Astrocyte of the spinal cord (primary cell): ENCODE results near the gene YLPM1.

Experiments used
- DNase-seq: peaks from one replicate; pipeline ENCODE4 v3.0.0; 2011; ENCODE audit warnings: low read depth, low spot score
- H3K4me3 ChIP-seq: 2 replicates; pipeline ENCODE4 v1.5.1; 2011; ENCODE audit warnings: low read depth, mild to moderate bottlenecking, low read length, moderate library complexity
- in situ Hi-C: cut with HindIII; loops from 2 replicates; pipeline ENCODE4 v1.10.0; 2017; ENCODE audit warnings: low sequenced_read_pairs
- TF ChIP-seq, protein P1 (sequence below): IDR thresholded peaks from 2 replicates; pipeline ENCODE4 v1.5.1; 2012; ENCODE audit warnings: low read depth, mild to moderate bottlenecking, low read length, inconsistent platforms

YLPM1 gene

DNA sequence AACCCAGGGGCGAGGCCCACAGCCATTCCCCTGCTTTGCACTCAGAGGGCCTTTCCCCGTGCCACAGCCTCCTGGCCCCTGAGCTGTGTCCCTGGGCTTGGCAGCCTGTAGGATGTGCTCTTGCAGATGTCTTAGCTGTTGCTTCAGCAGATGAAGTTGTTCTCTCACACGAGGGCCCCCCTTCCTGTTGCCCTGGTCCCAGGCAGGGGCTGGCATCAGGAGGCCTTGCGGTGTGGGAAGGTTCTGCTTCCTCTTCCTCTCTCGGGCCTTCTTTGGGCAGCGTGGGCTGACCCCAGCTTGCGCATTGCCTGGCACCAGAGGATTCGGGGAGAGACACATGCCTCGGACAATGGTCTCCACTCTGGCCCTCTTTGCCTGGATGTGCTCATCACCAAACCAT is 100.2 kb downstream of the YLPM1 start:
- DNase-seq, result no peak
- TF ChIP-seq, protein P1, sequence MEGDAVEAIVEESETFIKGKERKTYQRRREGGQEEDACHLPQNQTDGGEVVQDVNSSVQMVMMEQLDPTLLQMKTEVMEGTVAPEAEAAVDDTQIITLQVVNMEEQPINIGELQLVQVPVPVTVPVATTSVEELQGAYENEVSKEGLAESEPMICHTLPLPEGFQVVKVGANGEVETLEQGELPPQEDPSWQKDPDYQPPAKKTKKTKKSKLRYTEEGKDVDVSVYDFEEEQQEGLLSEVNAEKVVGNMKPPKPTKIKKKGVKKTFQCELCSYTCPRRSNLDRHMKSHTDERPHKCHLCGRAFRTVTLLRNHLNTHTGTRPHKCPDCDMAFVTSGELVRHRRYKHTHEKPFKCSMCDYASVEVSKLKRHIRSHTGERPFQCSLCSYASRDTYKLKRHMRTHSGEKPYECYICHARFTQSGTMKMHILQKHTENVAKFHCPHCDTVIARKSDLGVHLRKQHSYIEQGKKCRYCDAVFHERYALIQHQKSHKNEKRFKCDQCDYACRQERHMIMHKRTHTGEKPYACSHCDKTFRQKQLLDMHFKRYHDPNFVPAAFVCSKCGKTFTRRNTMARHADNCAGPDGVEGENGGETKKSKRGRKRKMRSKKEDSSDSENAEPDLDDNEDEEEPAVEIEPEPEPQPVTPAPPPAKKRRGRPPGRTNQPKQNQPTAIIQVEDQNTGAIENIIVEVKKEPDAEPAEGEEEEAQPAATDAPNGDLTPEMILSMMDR, result no peak
- in situ Hi-C loops, result no loop called here
- H3K4me3 ChIP-seq, result no peak overlapping the region

DNA sequence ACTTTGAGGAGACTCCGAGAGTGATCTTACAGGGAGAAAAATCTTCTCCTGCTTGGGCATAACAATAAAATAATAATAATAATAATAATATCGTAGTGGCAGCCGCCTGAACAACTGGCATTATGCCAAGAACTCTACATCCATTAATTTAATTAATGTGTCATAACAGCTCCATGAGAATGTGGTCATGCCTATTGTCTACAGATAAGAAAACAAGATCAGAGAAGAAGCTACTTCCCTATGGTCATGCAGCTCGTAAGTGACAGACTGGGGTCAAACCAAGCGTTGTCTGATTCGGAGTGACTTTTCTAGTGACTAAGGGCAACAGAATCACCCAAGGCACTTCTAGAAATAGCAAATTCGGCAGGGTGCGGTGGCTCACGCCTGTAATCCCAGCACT is 101.1 kb downstream of the YLPM1 start:
- no peak overlapping the region for H3K4me3 ChIP-seq
- in situ Hi-C loops, result no loop called here
- DNase-seq, result no peak
- TF ChIP-seq, protein P1, result no peak

DNA sequence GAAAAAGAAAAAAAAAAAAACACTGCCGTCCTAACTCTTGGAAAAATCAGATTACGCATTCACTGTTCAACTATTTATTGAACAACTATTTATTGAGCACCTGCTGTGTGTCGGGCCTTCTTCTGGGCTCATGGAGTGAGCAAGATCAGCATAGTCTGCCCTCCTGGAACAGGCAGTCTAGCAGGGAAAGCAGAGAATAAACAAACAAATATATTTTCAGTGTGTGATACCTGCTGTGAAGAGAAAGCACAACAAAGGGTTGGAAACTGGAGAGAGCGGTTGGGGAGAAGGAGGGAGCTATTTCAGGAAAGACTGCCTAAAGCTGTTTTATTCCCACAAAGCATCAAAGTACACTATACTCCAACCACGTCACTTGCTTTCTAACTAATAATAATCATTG is 102.0 kb downstream of the YLPM1 start:
- in situ Hi-C loops, result no loop called here
- TF ChIP-seq, protein P1, result no peak
- H3K4me3 ChIP-seq, result no peak overlapping the region
- peak; percentile 29 for DNase-seq

DNA sequence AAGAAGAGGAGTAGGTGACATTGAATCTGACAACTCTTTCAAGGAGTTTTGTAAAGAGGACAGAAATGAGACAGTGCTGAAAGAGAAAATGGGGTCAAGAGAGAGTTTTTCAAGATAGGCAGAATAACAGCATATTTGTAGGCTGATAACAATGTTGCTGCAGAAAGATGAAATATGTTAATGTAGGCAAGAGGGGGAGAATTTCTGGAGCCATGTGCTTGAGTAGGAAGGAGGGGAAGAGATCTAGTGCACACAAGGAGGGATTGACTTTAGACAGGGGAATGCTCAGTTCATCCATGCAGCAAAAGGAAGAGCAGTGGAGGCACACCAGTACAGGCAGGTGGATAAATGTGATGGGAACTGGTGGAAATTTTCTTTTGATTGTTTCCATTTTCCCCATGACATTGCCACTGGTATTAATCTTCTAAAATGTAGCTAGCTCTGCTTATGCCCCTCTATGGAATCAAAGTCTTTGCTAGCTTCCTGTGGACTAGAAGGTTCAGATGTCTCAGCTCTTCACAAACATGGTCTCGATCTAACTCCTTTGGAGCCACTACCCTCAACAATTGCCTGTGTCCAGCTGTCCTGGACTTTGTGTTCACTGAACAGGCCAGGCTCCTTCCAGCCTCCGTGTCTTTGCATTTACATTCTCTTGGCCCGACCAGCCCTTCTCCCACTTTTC is 103.7 kb downstream of the YLPM1 start:
- TF ChIP-seq, protein P1, result no peak
- DNase-seq, result no peak
- H3K4me3 ChIP-seq, result no peak overlapping the region
- in situ Hi-C loops, result no loop called here

DNA sequence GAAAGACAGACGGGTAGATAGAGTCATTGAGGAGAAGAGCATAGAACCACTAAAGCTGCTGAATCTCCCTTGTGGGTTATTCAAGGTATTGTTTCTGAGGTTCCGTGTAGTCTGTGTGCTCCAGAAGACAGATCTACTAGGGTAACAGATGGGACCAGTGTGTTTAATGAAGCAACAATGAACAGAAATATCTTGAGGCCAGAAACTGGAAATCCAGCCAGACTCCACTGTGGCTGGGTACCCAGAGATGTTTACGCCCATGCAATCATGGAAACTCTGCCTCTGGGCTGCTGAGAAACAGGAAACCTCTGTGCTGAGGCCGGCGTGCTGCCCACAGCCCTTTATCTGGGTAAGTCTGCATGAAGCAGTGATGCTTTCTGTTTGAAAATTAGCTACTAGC is 104.6 kb downstream of the YLPM1 start:
- DNase-seq, result peak; percentile 42
- in situ Hi-C loops, result no loop called here
- TF ChIP-seq, protein P1, result no peak
- H3K4me3 ChIP-seq, result no peak overlapping the region

DNA sequence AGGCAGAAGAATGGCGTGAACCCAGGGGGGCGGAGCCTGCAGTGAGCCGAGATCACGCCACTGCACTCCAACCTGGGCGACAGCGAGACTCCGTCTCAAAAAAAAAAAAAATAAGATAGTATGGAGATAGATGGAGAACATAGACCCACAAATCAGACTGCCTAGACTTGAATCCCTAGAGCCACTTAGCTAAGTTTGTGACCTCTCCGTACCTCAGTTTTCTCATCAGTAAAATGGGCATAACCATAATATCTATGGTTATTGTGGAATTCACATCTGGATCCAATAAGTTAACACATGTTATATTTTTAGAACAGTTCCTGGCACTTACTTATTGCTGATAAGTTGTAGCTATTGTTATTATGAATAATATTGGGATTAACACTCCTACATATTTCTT is 105.6 kb downstream of the YLPM1 start:
- TF ChIP-seq, protein P1, result no peak
- in situ Hi-C loops, result no loop called here
- DNase-seq, result no peak
- no peak overlapping the region for H3K4me3 ChIP-seq
